Head of caudate nucleus (tissue), 42 donors: ENCODE measurements around the gene WFDC5.
"Not testable (repeated sequence)": the region's sequence is repeated elsewhere in the genome, so short reads cannot be mapped to it uniquely, and the experiment has no call there.

Experiments
- DNase-seq, 42 donors: peaks; one replicate each; pipeline versions ENCODE4 v3.0.0 to v3.0.0-alpha.2; 2020 to 2021; ENCODE audit warnings: mixed read lengths in 7 of 42
- intact Hi-C: fragments of 100-400 bp; cut with DNase I; formaldehyde crosslinking; loops from one replicate; pipeline ENCODE4 v1.15.0; 2022

Gene WFDC5

GRCh38 chr20:45067087-45067486 is 47.9 kb downstream of the WFDC5 start:
- DNase-seq = no peak
- intact Hi-C loops = no loop called here

GRCh38 chr20:45066372-45066771 is 48.6 kb downstream of the WFDC5 start:
- intact Hi-C loops = no loop called here
- DNase-seq = no peak

GRCh38 chr20:45064812-45065211 is 50.2 kb downstream of the WFDC5 start:
- intact Hi-C loops = no loop called here
- no peak for DNase-seq

- DNase-seq, intact Hi-C loops: not testable (repeated sequence)
Observed at GRCh38 chr20:45063107-45063506, 51.9 kb downstream of the WFDC5 start.

GRCh38 chr20:45061244-45061643 is 53.7 kb downstream of the WFDC5 start:
- intact Hi-C loops = no loop called here
- DNase-seq = peak in 2 of 42 donors; percentile 29 to 42

- DNase-seq = no peak
Observed at GRCh38 chr20:45060294-45060693, 54.7 kb downstream of the WFDC5 start.

More at GRCh38 chr20:45060294-45060693, 54.7 kb downstream of the WFDC5 start:
- intact Hi-C loops = no loop called here
